ENCODE measurements around the gene MYO9A.
A peak's percentile ranks its signal among the peaks of the same experiment; 100 is the strongest.

The MYO9A gene

DNA sequence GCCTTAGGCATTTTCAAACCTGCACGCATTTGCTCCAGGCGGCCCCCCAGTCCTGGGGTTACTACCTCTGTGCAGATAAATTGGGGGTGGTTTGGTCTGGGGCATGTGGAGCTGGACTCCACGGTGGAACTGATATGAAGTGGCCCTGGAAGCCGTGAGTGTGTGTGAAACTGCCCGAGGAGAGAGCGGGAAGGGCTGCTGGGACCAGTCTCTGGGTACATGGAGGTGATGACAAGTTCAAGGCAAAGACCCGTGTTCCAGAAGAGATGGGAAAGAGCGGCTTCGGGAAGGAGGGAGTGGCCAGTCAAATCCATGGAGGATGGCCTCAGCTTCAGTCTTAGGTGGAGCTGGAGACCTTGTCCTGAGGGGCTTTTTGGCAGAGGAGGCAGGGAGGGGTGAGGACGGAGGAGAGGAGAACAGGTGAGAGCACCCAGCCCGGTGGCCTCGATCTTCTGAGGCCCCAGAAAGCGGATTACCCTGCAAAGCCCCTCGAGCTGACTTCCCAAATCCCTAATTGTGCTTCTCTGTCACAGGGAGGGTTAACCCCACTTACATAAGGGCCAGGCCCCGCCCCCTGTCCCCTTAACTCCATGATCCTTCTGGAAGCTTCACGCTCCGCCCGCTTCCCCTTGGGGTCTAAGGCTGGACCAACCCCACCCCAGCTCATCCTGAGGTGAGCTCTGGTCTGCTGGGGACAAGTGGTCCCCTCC is 309.5 kb downstream of the MYO9A start:
- no peak for DNase-seq (ENCODE audit: low read depth)

DNA sequence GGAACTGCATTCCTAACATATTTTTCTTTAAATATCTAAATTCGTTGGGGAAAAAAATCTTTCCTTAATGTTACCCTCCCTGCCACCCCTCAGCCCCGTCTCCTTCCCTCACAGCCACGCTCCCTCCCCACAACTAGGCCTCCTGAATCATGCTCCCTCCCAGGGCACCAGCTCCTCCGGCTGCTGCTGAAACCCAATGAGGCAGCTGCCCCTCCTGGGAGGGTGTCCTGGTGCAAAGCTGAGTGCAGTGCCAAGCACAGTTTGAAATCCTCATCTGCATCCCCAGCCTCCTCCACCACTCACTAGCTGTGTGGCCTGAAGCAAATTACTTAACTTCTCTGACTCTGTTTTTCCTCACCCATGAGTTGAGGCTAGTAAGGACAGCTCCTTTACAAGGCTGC is 310.3 kb downstream of the MYO9A start:
- no peak for DNase-seq (ENCODE audit: low read depth)

DNA sequence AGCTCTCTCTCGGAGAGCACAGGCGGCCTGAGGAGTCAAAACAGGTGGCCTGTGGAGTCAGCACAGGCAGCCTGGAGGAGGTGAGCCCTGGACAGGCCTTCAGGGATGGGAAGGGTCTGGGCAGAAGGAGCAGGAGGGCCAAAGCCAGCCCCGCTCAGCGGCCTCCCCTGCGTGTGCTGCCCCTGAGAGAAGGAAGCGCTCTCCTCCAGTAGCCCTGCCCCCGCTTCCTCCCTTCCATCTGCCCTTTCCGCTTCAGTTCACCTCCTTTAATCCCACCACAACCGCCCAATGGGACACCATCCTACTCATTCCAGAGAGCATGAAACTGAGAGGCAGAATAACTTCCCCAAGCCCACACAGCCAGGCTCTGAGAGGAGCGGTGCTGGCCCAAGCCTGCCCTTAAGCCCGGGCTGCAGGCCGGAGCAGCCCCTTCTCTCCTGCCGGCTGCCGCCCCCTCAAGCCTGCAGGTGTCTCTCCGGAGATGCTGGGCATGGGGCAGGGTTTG is 310.8 kb downstream of the MYO9A start:
- no peak for DNase-seq (ENCODE audit: low read depth)

DNA sequence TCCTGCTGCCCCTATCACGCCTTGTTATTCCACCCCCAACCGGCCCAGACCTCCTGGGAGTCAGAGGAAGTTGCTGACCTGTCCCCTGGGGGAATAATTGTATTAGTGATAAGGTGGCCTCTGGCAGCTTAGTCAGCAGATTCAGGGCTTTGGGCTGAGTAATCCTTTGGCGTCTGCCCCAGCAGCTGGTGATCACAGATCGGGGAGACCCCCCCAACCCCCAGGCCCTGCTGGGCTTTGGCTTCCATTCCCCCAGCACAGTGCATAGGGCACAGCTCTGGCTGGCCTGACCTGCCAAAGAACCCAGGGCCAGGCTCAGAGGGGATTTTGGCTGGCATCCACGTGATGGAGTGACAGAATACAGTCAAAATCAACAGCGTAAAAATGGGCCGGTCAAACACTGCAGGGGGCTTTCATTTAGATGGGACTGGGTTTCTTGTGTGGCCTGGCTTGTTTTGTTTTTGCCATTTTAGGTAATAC is 311.5 kb downstream of the MYO9A start:
- DNase-seq (ENCODE audit: low read depth), result no peak

DNA sequence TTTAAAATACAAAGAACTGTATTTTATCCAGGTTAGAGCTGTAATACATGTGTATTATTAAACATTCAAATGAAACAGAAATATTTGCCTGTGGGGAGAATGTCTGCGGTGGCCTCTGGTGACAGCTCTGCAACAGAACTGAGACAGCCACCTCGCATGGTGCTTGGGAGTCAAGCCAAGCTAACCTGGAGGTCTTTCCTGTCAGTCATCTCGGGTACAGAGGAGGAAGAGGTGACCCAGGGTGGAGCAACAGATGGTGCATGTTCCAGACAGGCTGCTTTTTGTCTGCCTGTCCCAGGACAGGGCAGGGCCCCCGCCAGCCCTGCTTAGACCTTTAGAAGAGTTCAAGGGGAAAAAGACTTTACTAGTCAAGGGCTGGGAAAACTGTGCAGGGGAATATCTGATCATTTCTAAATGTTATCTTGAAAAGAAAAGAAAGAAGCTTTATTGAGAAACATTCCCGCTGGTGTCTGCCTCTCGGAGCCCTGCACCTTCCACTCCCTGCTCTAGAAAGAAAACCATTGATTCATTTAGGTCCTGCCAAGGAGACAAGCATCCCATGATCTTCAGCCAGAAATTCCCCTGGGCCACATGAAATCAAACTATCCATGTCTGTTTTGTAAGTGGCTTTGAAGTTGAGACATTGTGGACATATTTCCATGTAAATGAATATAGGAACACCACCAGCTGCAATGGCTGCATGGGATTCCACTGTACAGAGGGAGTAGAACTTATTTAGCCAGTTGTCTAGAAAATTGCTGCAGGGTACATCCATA is 313.1 kb downstream of the MYO9A start:
- DNase-seq (ENCODE audit: low read depth), result no peak

DNA sequence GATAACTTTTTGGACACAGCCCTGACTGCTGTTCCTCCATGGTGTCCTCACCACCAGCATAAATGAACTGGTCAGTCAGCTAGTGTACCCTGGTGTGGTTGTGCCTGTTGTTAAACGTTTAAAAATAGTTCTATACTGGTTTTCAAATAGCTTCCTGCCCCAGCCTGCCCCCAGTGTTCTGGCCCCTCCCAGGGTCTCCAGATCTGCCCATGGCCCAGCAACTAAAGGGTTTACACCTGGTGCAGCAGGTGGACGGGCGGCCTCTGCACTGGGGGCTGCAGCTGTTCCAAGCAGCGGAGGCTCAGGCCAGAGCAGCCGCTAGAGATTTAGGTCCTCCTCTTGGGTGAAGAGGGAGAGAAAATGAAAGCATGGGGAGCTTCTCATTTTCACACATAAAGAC is 313.7 kb downstream of the MYO9A start:
- no peak for DNase-seq (ENCODE audit: low read depth)

DNA sequence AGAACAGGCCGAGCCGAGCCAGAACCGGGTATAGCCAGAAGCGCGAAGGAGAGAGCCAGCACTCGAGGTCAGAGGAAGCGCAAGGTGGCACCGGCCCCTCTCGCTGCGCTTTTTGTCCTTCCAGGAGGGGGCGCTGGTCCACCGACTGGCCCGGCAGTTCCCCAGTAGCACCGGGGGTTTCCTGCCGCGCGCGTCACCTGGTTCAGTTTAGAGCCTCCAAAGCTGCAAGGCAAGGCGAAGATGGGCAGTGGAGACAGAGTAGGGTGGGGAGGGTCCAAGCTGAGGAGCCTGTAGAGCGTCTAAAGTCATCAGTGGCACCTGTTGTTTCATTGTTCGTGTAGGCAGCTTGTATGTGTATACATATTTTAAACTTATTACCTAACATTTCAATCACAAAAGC is 315.2 kb downstream of the MYO9A start:
- DNase-seq (ENCODE audit: low read depth), result no peak

DNA sequence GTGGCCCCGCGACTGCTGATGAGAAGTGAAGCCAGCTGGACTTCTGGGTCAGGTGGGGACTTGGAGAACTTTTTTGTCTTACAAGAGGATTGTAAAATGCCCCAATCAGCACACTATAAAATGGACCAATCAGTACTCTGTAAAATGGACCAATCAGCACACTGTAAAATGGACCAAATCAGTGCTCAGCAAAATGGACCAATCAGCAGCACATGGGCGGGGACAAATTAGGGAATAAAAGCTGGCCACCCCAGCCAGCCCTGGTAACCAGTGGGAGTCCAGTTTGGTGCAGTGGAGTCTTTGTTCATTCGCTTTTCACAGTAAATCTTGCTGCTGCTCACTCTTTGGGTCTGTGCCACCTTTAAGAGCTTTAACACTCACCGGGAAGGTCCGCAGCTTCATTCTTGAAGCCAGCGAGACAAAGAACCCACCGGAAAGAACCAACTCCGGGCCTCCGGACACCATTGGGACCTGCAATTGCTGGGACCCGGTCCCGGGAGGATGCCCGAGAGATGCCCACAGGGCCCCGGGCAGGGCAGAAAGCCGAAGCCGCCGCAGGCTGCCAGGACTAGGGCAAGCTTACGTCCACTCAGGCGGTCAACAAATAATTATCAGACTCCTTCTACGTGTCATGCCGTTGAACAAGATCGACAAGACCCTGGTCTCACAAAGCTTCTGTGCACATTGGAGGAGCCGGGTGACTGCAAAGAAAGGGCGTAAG is 315.9 kb downstream of the MYO9A start:
- DNase-seq (ENCODE audit: low read depth), result no peak

DNA sequence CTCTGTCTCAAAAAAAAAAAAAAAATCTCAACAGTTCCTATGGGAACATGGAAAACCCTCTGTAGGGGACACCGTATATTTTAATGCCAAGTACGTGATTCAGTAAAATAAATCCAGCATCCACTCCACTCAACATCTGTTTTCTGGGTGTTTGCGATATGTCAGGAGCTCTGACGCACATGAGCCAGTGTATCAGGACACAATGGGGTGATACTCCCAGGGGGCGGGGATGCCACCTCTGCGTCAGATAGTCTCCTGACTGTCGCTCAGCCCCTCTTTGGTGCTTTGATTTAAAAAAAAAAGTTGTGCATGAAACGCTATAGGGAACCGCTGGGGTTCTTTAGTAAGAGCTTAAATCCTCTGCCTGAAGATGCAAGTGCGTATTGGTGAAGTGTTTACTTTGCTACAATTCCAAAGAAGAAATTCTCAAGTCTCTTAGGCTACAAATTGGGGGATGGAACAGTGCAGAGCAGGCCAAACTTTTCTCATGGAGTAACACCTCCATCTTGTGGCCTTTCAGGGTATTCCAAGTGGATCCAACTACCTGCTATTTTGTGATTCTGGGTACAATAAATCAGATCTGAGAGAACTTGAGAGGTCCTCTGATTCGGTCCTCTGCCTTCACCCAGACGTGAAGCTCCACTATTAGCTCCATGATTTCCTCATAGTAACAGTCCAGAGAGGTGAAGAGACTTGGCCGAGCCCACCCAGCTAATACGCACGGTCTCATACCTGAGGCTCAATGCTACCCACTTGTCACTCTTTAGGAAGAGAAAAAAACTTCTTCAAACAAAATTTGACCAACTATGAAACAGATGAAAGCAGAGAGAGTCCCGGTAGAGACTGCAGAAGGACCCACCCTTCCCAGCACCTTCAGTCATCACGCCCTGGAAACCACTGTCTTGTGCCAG is 316.9 kb downstream of the MYO9A start:
- peak; percentile 71 for DNase-seq (ENCODE audit: low read depth)

DNA sequence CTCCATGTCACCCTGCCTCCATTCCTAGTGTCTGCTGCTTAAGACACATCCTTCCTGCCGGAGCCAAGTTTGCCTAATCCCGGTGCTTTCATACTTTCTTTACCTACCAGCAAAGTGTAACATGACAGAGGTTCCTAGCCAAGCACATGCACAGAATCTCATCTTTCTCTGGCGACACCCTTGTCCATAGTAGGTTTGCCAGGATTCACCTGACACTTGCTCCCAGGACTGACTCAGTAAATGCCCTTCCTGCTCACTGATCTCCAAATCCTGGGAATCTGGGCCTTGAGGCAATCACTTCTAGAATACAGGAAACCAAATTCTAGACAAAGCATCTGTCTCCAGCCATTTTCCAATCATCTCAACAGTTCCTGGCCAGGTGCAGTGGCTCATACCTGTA is 317.8 kb downstream of the MYO9A start:
- DNase-seq (ENCODE audit: low read depth), result no peak

DNA sequence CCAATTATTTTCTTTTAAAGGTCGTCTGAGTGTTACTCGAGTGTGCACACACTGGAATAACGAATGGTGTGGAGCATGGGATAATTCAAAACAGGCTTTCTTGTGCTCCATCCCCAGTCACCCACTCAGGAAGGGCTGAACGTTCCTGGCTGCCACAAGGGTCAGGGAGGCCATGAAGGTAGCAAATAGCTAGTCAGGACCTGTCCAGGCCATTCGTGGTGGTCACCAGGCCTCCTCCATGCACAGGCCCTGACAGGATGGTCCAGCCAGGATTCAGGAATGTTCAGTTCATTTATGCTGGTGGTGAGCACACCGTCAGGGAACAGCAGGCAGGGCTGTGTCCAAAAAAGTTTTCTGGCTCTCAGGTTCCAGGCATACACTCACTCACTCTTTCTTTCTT is 319.3 kb downstream of the MYO9A start:
- no peak for DNase-seq (ENCODE audit: low read depth)

DNA sequence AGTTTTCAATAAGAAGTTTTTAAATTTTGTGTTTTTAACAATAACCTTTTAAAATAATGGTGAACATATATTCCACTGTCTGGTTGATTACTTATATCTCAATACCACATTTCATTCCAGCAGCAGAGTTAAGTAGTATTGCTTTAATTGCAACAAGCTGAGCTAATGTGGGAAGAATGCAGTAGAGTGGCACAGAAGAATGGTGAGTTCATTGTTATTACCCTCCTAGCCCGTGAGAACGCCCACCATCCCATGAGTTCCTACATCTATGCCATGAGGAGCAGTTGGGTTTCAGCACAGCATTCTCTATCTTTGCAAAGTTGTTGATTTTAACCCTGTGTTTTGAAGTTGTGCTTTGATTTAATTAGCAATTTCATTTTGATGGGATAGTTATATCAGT is 325.4 kb downstream of the MYO9A start:
- DNase-seq (ENCODE audit: low read depth), result no peak

DNA sequence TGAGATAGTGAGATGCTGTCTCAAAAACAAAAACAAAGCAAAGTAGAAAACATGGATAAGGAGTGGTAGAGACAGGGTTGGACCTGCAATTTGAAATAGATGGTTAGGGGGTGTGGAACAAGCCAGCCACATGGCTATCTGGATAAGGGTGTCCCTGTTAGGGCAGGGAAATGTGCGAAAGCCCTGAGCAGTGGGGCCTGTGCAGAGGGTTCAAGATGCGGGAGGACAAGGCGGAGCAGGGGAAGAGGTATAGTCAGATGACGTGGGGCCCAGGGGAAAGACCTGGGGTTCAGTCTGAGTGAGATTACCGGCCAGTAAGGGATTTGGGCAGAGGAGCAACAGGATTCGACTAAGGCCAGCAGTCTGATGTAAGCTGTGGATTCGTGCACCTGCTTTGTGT is 326.0 kb downstream of the MYO9A start:
- no peak for DNase-seq (ENCODE audit: low read depth)

DNA sequence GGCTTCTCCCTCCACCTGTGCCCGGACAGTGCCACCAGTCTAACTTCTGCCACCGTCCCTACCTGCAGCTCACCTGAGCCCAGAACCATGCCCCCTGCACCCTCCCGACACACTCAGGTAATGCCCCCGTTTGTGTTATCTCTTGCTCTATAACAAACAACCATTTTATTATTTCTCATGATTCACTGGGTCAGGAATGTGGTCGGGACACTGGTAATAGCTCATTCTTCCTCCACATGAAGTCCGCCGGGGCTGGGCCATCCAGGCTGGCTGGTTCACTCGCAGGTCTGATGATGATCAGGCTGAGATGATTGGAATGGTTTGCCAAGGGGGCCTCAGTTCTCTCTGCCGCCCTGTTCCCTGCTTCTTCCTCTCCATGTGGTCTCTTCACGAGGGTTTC is 327.9 kb downstream of the MYO9A start:
- no peak for DNase-seq (ENCODE audit: low read depth)

DNA sequence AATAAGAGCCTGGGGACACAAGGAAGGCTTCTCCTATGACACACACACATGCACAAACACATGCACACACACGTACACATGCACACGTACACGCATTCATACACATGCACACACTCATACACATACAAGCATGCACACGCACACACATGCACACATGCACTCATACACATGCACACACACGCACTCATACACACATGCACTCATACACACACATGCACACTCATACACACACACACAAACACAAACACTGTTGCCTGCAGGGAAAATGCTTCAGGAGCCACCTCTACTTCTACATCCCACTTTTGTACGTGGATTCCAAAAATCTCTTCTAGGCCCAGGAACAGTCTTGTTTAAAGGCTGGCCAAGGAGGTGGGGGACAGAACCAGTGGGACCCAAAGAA is 328.3 kb downstream of the MYO9A start:
- no peak for DNase-seq (ENCODE audit: low read depth)

DNA sequence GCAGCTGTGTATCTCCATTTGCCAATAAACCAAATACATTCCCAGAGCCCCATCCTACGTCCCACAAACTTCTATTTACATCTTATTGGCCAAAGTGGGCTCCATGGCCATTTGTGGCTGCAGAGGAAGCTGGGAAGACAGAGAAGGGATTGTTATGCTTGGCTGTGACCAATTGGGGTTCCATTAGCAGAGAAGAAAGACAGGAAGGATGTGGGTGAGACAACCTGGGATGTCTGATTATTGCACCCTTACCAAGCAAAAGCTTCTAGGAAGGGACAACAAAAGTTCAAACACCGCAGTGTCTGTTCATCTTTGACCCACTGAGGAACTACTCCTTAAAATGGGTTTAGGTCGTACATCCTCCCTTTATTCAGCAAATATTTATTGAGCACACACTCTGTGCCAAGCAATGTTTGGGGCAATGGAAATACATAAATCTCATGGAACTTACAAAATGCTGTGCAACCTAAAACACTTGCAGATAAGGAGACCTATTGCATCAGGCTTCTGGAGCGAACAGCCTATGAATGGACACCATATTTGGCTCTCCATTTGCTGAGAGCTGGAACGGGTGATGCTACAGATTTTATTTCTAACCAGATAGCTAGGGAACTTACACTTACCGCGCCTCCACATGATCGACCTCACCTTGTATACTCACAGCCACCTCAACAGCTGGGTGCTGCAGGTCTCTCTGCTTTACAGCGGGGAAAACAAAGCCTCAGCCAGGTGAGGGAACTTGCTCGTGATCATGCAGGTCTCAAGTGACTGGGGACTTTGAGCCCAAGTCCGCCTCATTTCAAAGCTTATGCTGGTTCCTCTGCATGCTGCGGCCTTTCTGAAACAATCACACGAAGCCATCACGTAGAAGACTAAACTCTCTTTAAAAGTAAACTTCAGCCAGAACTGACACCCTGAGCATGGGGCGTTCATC is 329.0 kb downstream of the MYO9A start:
- DNase-seq (ENCODE audit: low read depth), result no peak

DNA sequence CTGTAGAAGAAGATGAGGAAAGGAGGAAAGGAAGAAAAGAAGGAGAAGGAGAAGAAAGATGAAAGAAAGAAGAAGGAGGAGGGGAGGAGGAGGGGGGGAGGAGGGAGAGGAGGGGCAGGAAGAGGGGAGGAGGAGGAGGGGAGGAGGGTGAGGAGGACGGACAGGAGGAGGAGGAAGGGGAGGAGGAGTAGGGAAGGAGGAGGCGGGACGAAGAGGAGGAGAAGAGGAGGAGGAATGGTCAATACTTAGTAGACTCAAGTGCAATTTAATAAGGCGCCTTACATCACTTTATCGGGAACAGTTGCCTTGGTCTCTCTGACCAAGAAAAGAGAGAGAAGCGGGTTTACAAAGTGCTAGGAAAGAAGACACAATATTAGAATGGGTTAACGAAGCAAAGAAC is 331.3 kb downstream of the MYO9A start:
- DNase-seq (ENCODE audit: low read depth), result no peak

DNA sequence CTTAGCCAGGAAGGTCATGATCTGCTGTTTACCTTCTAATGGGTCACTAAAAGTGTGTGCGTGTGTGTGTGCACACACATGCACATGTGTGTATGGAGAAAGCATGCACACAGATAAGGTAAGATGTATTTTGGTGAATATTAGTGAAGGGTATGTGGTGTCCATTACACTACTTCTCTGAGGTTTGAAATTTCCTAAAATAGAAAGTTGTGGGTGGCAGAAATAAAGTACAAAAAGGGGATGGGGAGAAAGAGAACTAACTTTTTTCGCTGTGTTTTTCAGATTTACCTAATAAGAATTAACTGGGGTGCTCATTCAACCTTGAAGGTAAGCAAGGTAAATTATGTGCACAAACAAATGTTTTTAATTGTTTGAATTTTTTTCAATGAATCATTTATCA is 332.0 kb downstream of the MYO9A start:
- DNase-seq (ENCODE audit: low read depth), result no peak

DNA sequence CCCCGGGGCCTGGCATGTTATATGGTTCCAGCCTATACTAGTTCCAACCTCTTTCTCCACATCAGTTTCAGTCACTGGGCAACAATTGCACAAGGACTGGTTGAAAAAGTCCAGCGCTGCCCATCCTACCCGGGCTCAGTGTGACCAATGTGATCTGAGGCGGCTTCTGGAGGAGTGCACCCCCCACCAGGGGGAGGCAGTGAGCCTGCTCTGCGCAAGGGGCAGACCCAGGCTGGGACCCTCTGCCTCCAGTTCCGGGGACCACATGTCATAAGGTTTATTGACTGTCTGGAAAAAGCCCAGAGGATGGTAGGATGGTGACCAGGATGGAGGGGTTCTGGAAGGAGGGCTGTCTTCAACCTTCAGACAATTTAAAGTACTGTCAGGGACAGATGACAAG is 333.2 kb downstream of the MYO9A start:
- DNase-seq (ENCODE audit: low read depth), result no peak

DNA sequence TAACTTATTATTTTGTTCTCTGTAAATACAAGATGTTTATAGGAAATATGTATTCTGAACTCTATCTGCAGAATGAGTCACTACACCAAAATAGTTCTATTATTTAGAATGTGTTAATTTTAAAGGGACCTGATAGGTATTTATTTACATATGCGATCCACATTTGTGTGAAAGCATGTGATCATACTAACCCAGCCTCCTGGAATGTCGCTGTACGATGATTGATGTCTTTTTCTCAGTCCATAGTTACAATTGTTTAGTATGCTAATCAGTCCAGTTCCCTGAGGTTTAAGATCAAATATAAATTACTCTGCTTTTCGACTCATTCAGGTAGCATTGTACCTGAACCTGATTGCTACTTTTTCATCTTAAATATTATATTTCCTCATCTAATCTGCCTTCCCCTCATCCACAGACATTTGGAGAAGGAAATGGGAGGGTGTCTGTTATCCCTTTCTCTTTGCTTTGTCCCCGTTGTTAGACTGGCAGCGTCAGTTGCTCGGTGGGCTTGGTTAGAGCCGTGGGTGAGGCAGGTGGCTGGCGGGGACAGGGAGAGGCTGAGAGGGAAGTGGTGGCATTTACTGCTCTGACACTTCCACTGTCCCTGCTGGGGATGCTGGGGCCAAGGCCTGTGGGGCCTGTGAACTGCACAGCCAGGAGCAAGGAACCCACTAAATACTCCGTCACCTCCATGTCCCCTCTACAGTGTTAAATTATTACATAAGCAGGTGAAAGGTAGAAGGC is 335.4 kb downstream of the MYO9A start:
- no peak for DNase-seq (ENCODE audit: low read depth)

All from HS-27A (cell line).